Loucy (cell line): ENCODE measurements around the gene TMEM163.

Source experiments
- H2AFZ ChIP-seq: fragments of 200-600 bp; sonication (generic); 2 replicates; pipeline ENCODE4 v1.6.0; 2016; ENCODE audit warnings: antibody characterized with exemption, mild to moderate bottlenecking, low read length, moderate library complexity
- H3F3A ChIP-seq: fragments of 200-600 bp; 2 replicates; pipeline ENCODE4 v1.6.0; 2016; ENCODE audit warnings: antibody characterized with exemption, low read depth, mild to moderate bottlenecking
- H3K27me3 ChIP-seq: fragments of 200-600 bp; sonication (generic); 2 replicates; pipeline ENCODE4 v1.6.1; 2014; ENCODE audit warnings: low read length, mild to moderate bottlenecking; ENCODE audit not compliant: insufficient read depth, poor library complexity, severe bottlenecking
- H3K36me3 ChIP-seq: fragments of 200-600 bp; sonication (generic); 2 replicates; pipeline ENCODE4 v1.6.1; 2016; ENCODE audit warnings: low read length; ENCODE audit not compliant: insufficient read depth
- H3K4me1 ChIP-seq: fragments of 200-600 bp; sonication (generic); 2 replicates; pipeline ENCODE4 v1.5.1; 2014; ENCODE audit warnings: low read length, mild to moderate bottlenecking; ENCODE audit not compliant: insufficient read depth, poor library complexity, severe bottlenecking
- H3K4me2 ChIP-seq: fragments of 200-600 bp; sonication (generic); 2 replicates; pipeline ENCODE4 v1.6.0; 2014; ENCODE audit warnings: antibody characterized with exemption, low read length, low read depth, mild to moderate bottlenecking; ENCODE audit not compliant: poor library complexity, severe bottlenecking
- H3K4me3 ChIP-seq: fragments of 200-600 bp; sonication (generic); 2 replicates; pipeline ENCODE4 v1.5.1; 2014; ENCODE audit warnings: low read length, mild to moderate bottlenecking, mixed read lengths; ENCODE audit not compliant: poor library complexity, severe bottlenecking
- H3K79me2 ChIP-seq: fragments of 200-600 bp; sonication (generic); 2 replicates; pipeline ENCODE4 v1.6.1; 2014; ENCODE audit warnings: low read length; ENCODE audit not compliant: insufficient read depth
- H3K9ac ChIP-seq: fragments of 200-600 bp; sonication (generic); 2 replicates; pipeline ENCODE4 v1.6.0; 2014; ENCODE audit warnings: mild to moderate bottlenecking, low read depth, low read length, moderate library complexity; ENCODE audit not compliant: poor library complexity, severe bottlenecking
- H3K9me2 ChIP-seq: fragments of 200-600 bp; sonication (generic); replicated peaks from 2 replicates; pipeline ENCODE4 v1.6.1; 2016; ENCODE audit warnings: low read depth, low read length, mixed read lengths
- H3K9me3 ChIP-seq: fragments of 200-600 bp; sonication (generic); 2 replicates; pipeline ENCODE4 v1.6.1; 2014; ENCODE audit warnings: mild to moderate bottlenecking, antibody characterized with exemption, low read length, low read depth; ENCODE audit not compliant: insufficient read depth
- H4K20me1 ChIP-seq: fragments of 200-600 bp; sonication (generic); 2 replicates; pipeline ENCODE4 v1.6.0; 2014; ENCODE audit warnings: antibody characterized with exemption, low read length, mild to moderate bottlenecking; ENCODE audit not compliant: insufficient read depth, poor library complexity, severe bottlenecking
- EZH2phosphoT487 ChIP-seq: fragments of 200-600 bp; IDR thresholded peaks from 2 replicates; pipeline ENCODE4 v1.6.1; 2018; ENCODE audit warnings: antibody characterized with exemption, mild to moderate bottlenecking, moderate library complexity, borderline replicate concordance
- TF ChIP-seq, protein P1 (sequence below): fragments of 200-600 bp; sonication (generic); conservative IDR thresholded peaks from 2 replicates; pipeline ENCODE4 v1.5.1; 2014; ENCODE audit warnings: mild to moderate bottlenecking, antibody characterized with exemption, low read length

TMEM163 gene

DNA sequence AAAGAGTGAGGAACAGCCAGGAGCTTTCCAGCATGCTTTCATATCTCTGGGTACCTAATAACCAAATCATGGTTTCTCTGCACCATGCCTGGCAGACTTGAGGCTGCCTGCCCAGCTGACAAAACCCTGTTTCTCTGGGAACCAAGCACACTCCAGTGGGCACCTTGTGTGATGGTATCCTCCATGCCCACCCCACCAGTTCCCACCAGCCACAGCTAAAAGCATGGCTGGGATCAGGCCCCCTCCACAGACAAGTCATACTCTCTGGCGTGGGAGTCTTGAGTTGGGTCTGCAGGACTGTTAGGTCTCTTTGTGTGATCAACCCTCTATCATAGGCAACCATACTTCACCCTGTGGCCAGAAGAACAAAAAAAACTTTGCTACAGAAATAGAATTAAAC, 56.0 kb downstream of the TMEM163 start:
- no peaks in the 10 kb centered on the region for H4K20me1 ChIP-seq
- TF ChIP-seq EZH2phosphoT487, result no peak
- TF ChIP-seq, protein P1, sequence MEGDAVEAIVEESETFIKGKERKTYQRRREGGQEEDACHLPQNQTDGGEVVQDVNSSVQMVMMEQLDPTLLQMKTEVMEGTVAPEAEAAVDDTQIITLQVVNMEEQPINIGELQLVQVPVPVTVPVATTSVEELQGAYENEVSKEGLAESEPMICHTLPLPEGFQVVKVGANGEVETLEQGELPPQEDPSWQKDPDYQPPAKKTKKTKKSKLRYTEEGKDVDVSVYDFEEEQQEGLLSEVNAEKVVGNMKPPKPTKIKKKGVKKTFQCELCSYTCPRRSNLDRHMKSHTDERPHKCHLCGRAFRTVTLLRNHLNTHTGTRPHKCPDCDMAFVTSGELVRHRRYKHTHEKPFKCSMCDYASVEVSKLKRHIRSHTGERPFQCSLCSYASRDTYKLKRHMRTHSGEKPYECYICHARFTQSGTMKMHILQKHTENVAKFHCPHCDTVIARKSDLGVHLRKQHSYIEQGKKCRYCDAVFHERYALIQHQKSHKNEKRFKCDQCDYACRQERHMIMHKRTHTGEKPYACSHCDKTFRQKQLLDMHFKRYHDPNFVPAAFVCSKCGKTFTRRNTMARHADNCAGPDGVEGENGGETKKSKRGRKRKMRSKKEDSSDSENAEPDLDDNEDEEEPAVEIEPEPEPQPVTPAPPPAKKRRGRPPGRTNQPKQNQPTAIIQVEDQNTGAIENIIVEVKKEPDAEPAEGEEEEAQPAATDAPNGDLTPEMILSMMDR, result no peak
- no peak overlapping the region for H2AFZ ChIP-seq
- H3K9me2 ChIP-seq, result no peaks in the 10 kb centered on the region
- H3K36me3 ChIP-seq, result no peaks in the 10 kb centered on the region
- no peaks in the 10 kb centered on the region for H3K27me3 ChIP-seq
- no peaks in the 10 kb centered on the region for H3K4me1 ChIP-seq
- no peak overlapping the region for H3K9ac ChIP-seq
- H3K9me3 ChIP-seq, result no peaks in the 10 kb centered on the region
- H3K4me3 ChIP-seq, result no peak overlapping the region
- no peaks in the 10 kb centered on the region for H3K79me2 ChIP-seq
- no peaks in the 10 kb centered on the region for H3F3A ChIP-seq
- no peak overlapping the region for H3K4me2 ChIP-seq

DNA sequence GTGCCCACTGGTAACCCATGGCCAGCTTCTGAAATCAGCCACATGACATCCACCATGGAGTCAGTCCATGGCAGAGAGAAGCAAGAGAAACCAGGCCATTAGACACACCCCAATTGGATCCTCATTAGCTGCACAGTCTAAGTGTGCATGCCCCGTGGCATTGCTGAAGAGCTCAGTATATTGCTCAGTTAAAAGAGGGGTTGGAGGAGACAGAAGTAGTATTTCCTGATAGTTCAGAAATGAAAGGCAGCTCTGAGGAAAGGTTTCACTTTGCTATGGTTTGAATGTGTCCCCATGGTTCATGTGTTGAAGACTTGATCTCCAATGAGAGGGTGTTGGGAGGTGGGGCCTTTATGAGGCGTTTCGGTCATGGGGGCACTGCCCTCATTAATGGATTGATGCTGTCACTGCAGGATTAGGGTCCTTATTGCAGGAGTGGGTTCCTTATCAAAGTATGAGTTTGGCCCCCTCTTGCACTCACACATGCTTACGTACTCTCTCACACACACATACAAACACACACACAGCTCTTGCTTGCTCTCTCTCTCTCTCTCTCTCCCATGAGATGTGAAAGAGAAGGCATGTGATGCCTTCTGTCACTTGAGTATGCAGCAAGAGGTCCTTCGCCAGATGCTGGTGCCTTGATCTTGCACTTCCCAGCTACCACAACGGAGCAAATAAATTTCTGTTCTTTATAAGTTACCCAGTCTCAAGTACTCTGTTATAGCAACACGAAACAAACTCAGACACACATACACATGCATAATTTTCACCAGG, 58.0 kb downstream of the TMEM163 start:
- Histone ChIP-seq H3K9me2 (no peaks in the 10 kb centered on the region), H3K9me3 (no peaks in the 10 kb centered on the region), H3K4me2 (no peak overlapping the region), H3K79me2 (no peaks in the 10 kb centered on the region), H2AFZ (peak overlapping the region; percentile 59), H3K4me3 (no peak overlapping the region), H4K20me1 (no peaks in the 10 kb centered on the region), H3K4me1 (no peaks in the 10 kb centered on the region), H3K9ac (no peak overlapping the region), H3K27me3 (no peaks in the 10 kb centered on the region), H3K36me3 (no peaks in the 10 kb centered on the region), H3F3A (no peaks in the 10 kb centered on the region)
- TF ChIP-seq, protein P1, result no peak
- TF ChIP-seq EZH2phosphoT487, result no peak

DNA sequence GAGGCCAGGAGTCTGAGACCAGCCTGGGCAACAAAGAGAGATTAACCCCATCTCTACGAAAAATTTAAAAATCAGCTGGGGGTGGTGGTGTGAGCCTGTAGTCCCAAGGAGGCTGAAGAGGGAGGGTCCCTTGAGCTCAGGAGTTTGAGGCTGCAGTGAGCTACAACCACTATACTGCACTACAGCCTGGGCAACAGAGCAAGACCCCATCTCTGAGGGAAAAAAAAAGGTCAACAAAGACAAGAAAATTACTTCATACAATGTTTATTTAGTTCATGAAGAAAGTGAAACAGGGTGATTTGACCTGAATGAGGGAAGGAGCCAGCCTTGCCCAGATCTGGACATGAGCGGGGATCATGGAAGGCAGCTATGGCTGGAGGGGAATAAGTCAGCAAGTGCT, 59.1 kb downstream of the TMEM163 start:
- H3F3A ChIP-seq, result no peaks in the 10 kb centered on the region
- no peak overlapping the region for H3K4me2 ChIP-seq
- no peak overlapping the region for H3K4me3 ChIP-seq
- no peak overlapping the region for H3K9ac ChIP-seq
- no peaks in the 10 kb centered on the region for H3K9me2 ChIP-seq
- no peaks in the 10 kb centered on the region for H4K20me1 ChIP-seq
- H3K36me3 ChIP-seq, result no peaks in the 10 kb centered on the region
- no peaks in the 10 kb centered on the region for H3K4me1 ChIP-seq
- no peaks in the 10 kb centered on the region for H3K27me3 ChIP-seq
- H3K9me3 ChIP-seq, result no peaks in the 10 kb centered on the region
- no peaks in the 10 kb centered on the region for H3K79me2 ChIP-seq
- TF ChIP-seq EZH2phosphoT487, result no peak
- TF ChIP-seq, protein P1, result no peak
- H2AFZ ChIP-seq, result no peak overlapping the region
